NB4 (cell line): ENCODE measurements around the gene MIF4GD.

Experiments
- DNase-seq: peaks from one replicate; pipeline ENCODE4 v3.0.0; 2010; ENCODE audit warnings: low read depth
- H3K4me3 ChIP-seq: one replicate; pipeline ENCODE4 v1.5.1; 2011; ENCODE audit warnings: mild to moderate bottlenecking, low read depth, low read length, moderate library complexity
- CTCF ChIP-seq: IDR thresholded peaks from one replicate; pipeline ENCODE4 v1.5.1; 2012; ENCODE audit warnings: low read depth, low read length
- MAX ChIP-seq: IDR thresholded peaks from 2 replicates; pipeline ENCODE4 v1.6.1; 2011; ENCODE audit warnings: low read depth, low read length
- MYC ChIP-seq: IDR thresholded peaks from 2 replicates; pipeline ENCODE4 v1.6.1; 2011; ENCODE audit warnings: low read depth, low read length
- POLR2A ChIP-seq: IDR thresholded peaks from 2 replicates; pipeline ENCODE4 v1.6.1; 2011; ENCODE audit warnings: mild to moderate bottlenecking; ENCODE audit not compliant: insufficient read length; ENCODE audit errors: extremely low read depth

The MIF4GD gene

GRCh38 chr17:75252039-75252816 lies 18.8 kb downstream of the MIF4GD start:
- no peak for DNase-seq
- no peak overlapping the region for H3K4me3 ChIP-seq
- TF ChIP-seq MAX (no peak), MYC (no peak), CTCF (no peak), POLR2A (no peak)

GRCh38 chr17:75250009-75250471 lies 21.0 kb downstream of the MIF4GD start:
- no peak for DNase-seq
- H3K4me3 ChIP-seq, result no peak overlapping the region
- TF ChIP-seq MYC (no peak), MAX (no peak), CTCF (no peak)

GRCh38 chr17:75249564-75249963 lies 21.5 kb downstream of the MIF4GD start:
- TF ChIP-seq POLR2A, result no peak
- TF ChIP-seq MYC, result no peak
- no peak for TF ChIP-seq CTCF
- TF ChIP-seq MAX, result no peak
- no peak overlapping the region for H3K4me3 ChIP-seq
- no peak for DNase-seq

- TF ChIP-seq MYC (no peak), MAX (no peak), POLR2A (no peak), CTCF (no peak)
- H3K4me3 ChIP-seq, result no peak overlapping the region
- DNase-seq, result no peak
Measured at GRCh38 chr17:75246404-75246803, 24.6 kb downstream of the MIF4GD start.

- H3K4me3 ChIP-seq, result no peak overlapping the region
- DNase-seq, result no peak
Measured at GRCh38 chr17:75245011-75245410, 26.0 kb downstream of the MIF4GD start.

More at GRCh38 chr17:75245011-75245410, 26.0 kb downstream of the MIF4GD start:
- TF ChIP-seq MAX (no peak), CTCF (no peak), MYC (no peak), POLR2A (no peak)
